ENCODE measurements around the gene CD7. TPM values are rescaled to one million over a fixed set of nuclear protein-coding genes. Genes with fewer than 3 reads are reported as not detected.

The CD7 gene
- total RNA-seq, 1 donor from 2014 or later = not detected

DNA sequence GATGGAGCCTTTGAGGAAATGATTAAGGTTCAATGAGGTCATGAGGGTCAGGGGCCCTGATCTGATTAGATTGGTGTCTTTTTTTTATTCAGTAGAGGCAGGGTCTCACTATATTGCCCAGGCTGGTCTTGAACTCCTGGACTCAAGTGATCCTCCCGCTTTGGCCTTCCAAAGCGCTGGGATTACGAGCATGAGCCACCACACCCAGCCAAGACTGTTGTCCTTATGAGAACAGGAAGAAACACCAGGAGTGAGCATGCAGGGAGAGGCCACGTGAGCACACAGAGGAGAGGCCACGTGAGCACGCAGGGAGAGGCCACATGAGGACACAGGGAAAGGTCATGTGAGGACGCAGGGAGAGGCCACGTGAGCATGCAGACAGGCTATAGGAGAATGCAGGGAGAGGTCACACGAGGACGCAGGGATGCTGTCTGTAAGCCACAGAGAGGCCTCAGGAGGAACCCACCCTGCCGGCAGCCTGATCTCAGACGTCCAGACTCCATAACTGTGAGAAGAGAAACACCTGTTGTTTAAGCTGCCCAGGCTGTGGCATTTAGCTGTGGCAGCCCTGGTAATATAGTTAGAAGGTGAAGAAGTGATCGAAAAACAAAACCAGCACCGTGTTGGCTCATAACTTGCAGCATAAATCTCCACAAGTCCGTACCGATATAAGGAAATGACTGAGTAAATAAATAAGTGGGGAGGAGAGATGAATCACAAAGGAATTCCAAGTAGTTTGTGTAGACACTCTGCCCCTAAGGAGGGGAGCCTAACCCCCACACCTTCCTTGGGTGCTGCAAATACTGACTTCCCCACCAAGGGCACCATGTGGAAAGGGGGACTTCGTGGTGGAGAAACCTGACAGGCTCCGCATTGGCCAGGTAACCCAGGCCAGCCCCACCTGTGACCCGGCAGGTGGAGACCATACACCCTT, 29.3 kb downstream of the CD7 start:
- no peak overlapping the region for H3K27ac Mint-ChIP-seq (ENCODE audit: unreplicated experiment)
- peaks cover 4% of the 10 kb centered on the region for H3K27me3 Mint-ChIP-seq (ENCODE audit: low read depth)
- DNase-seq (ENCODE audit: low read depth, low spot score) = no peak
- peak overlapping the region; percentile 38 for H3K4me3 Mint-ChIP-seq
- no peaks in the 10 kb centered on the region for H3K36me3 Mint-ChIP-seq (ENCODE audit: low read depth)
- no peaks in the 10 kb centered on the region for H3K9me3 Mint-ChIP-seq
- peaks cover 32% of the 10 kb centered on the region for H3K4me1 Mint-ChIP-seq
- TF ChIP-seq, protein P1, sequence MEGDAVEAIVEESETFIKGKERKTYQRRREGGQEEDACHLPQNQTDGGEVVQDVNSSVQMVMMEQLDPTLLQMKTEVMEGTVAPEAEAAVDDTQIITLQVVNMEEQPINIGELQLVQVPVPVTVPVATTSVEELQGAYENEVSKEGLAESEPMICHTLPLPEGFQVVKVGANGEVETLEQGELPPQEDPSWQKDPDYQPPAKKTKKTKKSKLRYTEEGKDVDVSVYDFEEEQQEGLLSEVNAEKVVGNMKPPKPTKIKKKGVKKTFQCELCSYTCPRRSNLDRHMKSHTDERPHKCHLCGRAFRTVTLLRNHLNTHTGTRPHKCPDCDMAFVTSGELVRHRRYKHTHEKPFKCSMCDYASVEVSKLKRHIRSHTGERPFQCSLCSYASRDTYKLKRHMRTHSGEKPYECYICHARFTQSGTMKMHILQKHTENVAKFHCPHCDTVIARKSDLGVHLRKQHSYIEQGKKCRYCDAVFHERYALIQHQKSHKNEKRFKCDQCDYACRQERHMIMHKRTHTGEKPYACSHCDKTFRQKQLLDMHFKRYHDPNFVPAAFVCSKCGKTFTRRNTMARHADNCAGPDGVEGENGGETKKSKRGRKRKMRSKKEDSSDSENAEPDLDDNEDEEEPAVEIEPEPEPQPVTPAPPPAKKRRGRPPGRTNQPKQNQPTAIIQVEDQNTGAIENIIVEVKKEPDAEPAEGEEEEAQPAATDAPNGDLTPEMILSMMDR (conservative IDR thresholded peaks at IDR 0.05) = no peak

DNA sequence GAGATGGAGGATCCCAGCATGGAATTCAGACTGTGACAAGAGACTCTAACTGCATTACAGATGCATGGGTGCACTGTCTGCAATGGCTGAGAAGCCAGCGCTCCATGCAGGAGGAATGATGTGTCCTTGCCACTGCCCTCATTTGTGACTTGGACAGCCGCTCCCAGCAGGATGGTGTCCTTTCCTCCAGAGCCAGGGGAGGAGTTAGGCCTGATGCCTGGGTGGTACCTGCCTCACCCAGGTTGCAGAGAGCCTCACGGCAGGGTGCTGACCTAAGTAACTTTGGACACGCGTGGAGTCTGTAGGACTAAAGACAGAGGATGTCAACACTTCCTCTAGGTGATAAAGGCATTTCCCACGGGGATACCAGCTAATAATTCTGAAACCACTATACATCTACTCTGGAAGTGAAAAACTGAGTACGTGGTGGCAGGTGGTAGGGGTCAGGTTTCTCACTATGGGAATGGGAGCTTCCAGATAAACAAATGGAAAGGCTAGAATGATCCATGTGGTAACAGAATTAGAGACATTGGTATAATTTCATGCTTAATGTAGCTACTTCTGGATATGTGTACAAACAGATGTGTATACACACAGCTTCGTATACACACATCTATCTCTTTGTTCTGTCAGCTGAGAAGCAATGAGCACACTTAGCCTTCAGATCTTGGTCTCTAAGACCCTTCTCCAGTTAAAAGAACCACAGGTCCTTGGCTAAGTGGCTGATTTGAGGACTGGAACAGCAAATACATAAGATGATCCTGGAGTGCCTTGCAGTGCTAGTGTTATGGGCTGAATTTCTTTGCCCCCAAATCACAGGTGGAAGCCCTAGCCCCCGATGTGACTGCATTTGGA, 30.2 kb downstream of the CD7 start:
- TF ChIP-seq, protein P1 (conservative IDR thresholded peaks at IDR 0.05) = no peak
- Mint-ChIP-seq H3K4me3 (peak overlapping the region; percentile 19), H3K9me3 (no peaks in the 10 kb centered on the region)

DNA sequence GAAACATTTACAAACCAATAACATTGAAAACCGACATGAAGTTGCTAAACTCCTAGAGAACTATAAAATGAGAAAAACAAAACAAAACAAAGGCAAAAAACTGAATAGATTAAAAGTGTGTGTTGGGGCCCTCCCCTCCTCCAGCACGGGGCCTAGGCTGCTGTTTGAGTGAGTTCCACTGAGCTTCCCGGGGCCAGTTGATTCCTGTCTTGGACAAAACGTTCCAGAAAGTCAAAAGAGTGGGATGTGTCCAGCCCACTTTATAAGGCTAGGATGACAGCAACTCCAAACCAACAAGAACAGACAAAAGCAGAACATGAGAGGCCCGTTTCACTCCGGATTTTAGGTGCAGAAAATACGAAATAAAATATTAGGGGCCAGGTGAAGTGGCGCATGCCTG, 32.3 kb downstream of the CD7 start:
- Mint-ChIP-seq H3K4me1 (peaks cover 29% of the 10 kb centered on the region), H3K9me3 (no peaks in the 10 kb centered on the region), H3K27me3 (ENCODE audit: low read depth) (peaks cover 4% of the 10 kb centered on the region), H3K27ac (ENCODE audit: unreplicated experiment) (peak overlapping the region; percentile 7), H3K4me3 (peak overlapping the region; percentile 1), H3K36me3 (ENCODE audit: low read depth) (no peaks in the 10 kb centered on the region)
- no peak for DNase-seq (ENCODE audit: low read depth, low spot score)
- TF ChIP-seq, protein P1 (conservative IDR thresholded peaks at IDR 0.05) = no peak

More for the DNA sequence above, 30.2 kb downstream of the CD7 start:
- Mint-ChIP-seq H3K4me1 (peaks cover 27% of the 10 kb centered on the region), H3K36me3 (ENCODE audit: low read depth) (no peaks in the 10 kb centered on the region), H3K27ac (ENCODE audit: unreplicated experiment) (no peak overlapping the region), H3K27me3 (ENCODE audit: low read depth) (peaks cover 4% of the 10 kb centered on the region)
- DNase-seq (ENCODE audit: low read depth, low spot score) = no peak

DNA sequence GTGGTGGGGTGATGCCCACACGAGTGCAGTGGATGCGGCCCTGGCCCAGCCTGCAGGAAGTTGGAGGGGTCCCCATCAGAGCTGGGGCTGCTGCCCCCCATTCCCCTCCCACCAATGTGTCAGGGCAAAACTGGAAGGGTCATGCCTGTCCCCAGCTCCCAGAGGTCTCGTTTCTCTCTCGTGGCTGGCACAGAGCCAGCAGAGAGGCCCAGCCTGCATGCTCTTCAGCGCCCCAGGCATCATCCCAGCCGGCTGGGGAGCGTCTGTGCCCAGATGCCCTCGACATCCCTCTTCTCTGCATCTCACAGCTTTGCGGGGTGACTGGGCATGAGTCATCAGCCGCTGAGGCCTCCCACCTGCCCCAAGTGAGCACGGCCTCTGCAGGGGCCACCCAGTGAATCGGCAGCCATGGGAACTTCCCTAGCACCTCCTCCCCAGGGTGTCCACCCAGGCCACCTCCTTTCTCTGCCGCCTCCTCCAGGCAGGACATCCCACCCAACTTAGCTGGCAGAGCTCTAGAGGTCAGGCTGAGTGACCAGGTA, 34.1 kb downstream of the CD7 start:
- no peaks in the 10 kb centered on the region for H3K9me3 Mint-ChIP-seq
- TF ChIP-seq, protein P1 (conservative IDR thresholded peaks at IDR 0.05) = no peak
- H3K27ac Mint-ChIP-seq (ENCODE audit: unreplicated experiment) = no peak overlapping the region
- no peaks in the 10 kb centered on the region for H3K36me3 Mint-ChIP-seq (ENCODE audit: low read depth)
- no peak overlapping the region for H3K4me3 Mint-ChIP-seq
- H3K4me1 Mint-ChIP-seq = peaks cover 29% of the 10 kb centered on the region
- DNase-seq (ENCODE audit: low read depth, low spot score) = no peak
- peaks cover 4% of the 10 kb centered on the region for H3K27me3 Mint-ChIP-seq (ENCODE audit: low read depth)

All from neural crest cell (in vitro differentiated cells).